K562 (cell line): ENCODE measurements around the gene AGAP3. TPM values are rescaled to one million over a fixed set of nuclear protein-coding genes. Genes with fewer than 3 reads are reported as not detected.
A peak's percentile ranks its signal among the peaks of the same experiment; 100 is the strongest.

Experiments
- ATAC-seq: fragments of 200-7000 bp; cut with Tn5 transposase; 3 replicates; pipeline ENCODE4 v1.9.1; 2020; ENCODE audit warnings: moderate library complexity
- BruUV-seq: library from RNA; stranded (reverse); fragments of 400-500 nt; replicated peaks from 2 replicates; lab custom pipeline; 2021; lab: Mats Ljungman, UMichigan
- CTCF ChIA-PET: fragments of 300-600 bp; formaldehyde crosslinking; extraction: SDS; loops from one replicate; lab custom pipeline; 2021; ENCODE audit warnings: low intra/inter-chr PET ratio; lab: Yijun Ruan, JAX
- POLR2A ChIA-PET: fragments of 300-600, 350-650 bp; sonication (Branson Sonifier 250); formaldehyde crosslinking; extraction: SDS; loops from one replicate; lab custom pipeline; 2021; ENCODE audit warnings: antibody characterized with exemption, inconsistent platforms; lab: Yijun Ruan, JAX
- DNase-seq, 4 experiments: peaks; one replicate each; pipeline versions ENCODE4 v3.0.0 to v3.0.0-alpha.2; 2011 to 2018; ENCODE audit warnings: low spot score in 3 of 4, mixed read lengths in 3 of 4; ENCODE audit errors: extremely low read depth in 1 of 4
- FAIRE-seq: peaks from 2 replicates; lab custom pipeline; 2011; peaks lifted over from hg19 to GRCh38; lab: Jason Lieb, UNC
- H2AFZ ChIP-seq: 2 replicates; pipeline ENCODE4 v1.6.0; 2011; ENCODE audit warnings: low read depth, low read length, control low read depth, inconsistent platforms
- H3K27ac ChIP-seq: fragments of 200-600 bp; 3 replicates; pipeline ENCODE4 v1.8.0; 2011; ENCODE audit warnings: low read depth, mild to moderate bottlenecking, control low read depth, inconsistent platforms, low read length, moderate library complexity, mixed read lengths; ENCODE audit errors: extremely low read depth
- H3K27me3 ChIP-seq, 2 experiments: fragments of 300-600 bp in 1 of 2; 2 replicates in 1 of 2; 3 replicates in 1 of 2; pipeline versions ENCODE4 v1.6.0 to v1.8.0; 2011; ENCODE audit warnings: inconsistent platforms in 2 of 2, low read length in 2 of 2, mild to moderate bottlenecking in 1 of 2, mixed read lengths in 1 of 2, moderate library complexity in 1 of 2; ENCODE audit not compliant: control insufficient read depth in 2 of 2, insufficient read depth in 2 of 2
- H3K36me3 ChIP-seq: fragments of 300-600 bp; 3 replicates; pipeline ENCODE4 v1.8.0; 2011; ENCODE audit warnings: mild to moderate bottlenecking, low read length, inconsistent platforms; ENCODE audit not compliant: control insufficient read depth, insufficient read depth
- H3K4me1 ChIP-seq, 2 experiments: fragments of 200-600 bp in 1 of 2; replicated peaks in 1 of 2; 2 replicates in 1 of 2; 3 replicates in 1 of 2; pipeline versions ENCODE4 v1.5.1 to v1.8.0; 2011; ENCODE audit warnings: inconsistent platforms in 2 of 2, low read length in 2 of 2, mild to moderate bottlenecking in 1 of 2, mixed read lengths in 1 of 2, moderate library complexity in 1 of 2; ENCODE audit not compliant: control insufficient read depth in 2 of 2, insufficient read depth in 2 of 2
- H3K4me2 ChIP-seq: 2 replicates; pipeline ENCODE4 v1.6.1; 2011; ENCODE audit warnings: low read length, control low read depth, inconsistent platforms, mixed read lengths; ENCODE audit not compliant: insufficient read depth
- H3K4me3 ChIP-seq: fragments of 200-600 bp; sonication (generic), shearing (Covaris generic); 2 replicates; pipeline ENCODE4 v1.5.1; 2016; ENCODE audit warnings: control low read depth, inconsistent platforms
- H3K79me2 ChIP-seq: fragments of 200-600 bp; 3 replicates; pipeline ENCODE4 v1.8.0; 2011; ENCODE audit warnings: low read length, inconsistent platforms; ENCODE audit not compliant: control insufficient read depth, insufficient read depth
- H3K9ac ChIP-seq, 2 experiments: 2 replicates each; pipeline versions ENCODE4 v1.6.0 to v1.6.1; 2011; ENCODE audit warnings: low read depth in 2 of 2, low read length in 2 of 2, control low read depth in 1 of 2, inconsistent platforms in 1 of 2, mild to moderate bottlenecking in 1 of 2, mixed read lengths in 1 of 2; ENCODE audit not compliant: insufficient read depth in 1 of 2
- H3K9me1 ChIP-seq: one replicate; pipeline ENCODE4 v1.6.0; 2011; ENCODE audit warnings: inconsistent platforms, mild to moderate bottlenecking, low read length, moderate library complexity; ENCODE audit not compliant: control insufficient read depth, insufficient read depth
- H3K9me3 ChIP-seq: replicated peaks from 2 replicates; pipeline ENCODE4 v1.5.1; 2011; ENCODE audit warnings: low read depth, low read length, inconsistent platforms; ENCODE audit not compliant: control insufficient read depth, insufficient read depth
- H4K20me1 ChIP-seq: replicated peaks from 2 replicates; pipeline ENCODE4 v1.6.1; 2011; ENCODE audit warnings: low read length, inconsistent platforms, mixed read lengths; ENCODE audit not compliant: control insufficient read depth, insufficient read depth
- ATF1 ChIP-seq, 2 experiments: fragments of 450-650 bp in 1 of 2; IDR thresholded peaks; 2 replicates each; pipeline ENCODE4 v1.6.1; 2016; ENCODE audit warnings: missing compliant biosample characterization in 1 of 2, missing genetic modification characterization in 1 of 2
- ATF4 ChIP-seq: fragments of 450-650 bp; formaldehyde crosslinking; IDR thresholded peaks from 2 replicates; pipeline ENCODE4 v1.4.0; 2022; ENCODE audit warnings: mild to moderate bottlenecking, moderate library complexity
- CBX5 ChIP-seq: IDR thresholded peaks from 2 replicates; pipeline ENCODE4 v1.6.1; 2014; ENCODE audit warnings: low read depth, borderline replicate concordance
- CHD1 ChIP-seq: fragments of 200-600 bp; sonication (generic); IDR thresholded peaks from one replicate; pipeline ENCODE4 v1.6.1; 2012; ENCODE audit warnings: mild to moderate bottlenecking, moderate library complexity, low read length, inconsistent platforms
- EP300 ChIP-seq: IDR thresholded peaks from 2 replicates; pipeline ENCODE4 v1.6.1; 2012; ENCODE audit warnings: low read length, improper control_type of control experiment
- EWSR1 ChIP-seq: fragments of 450-650 bp; IDR thresholded peaks from 2 replicates; pipeline ENCODE4 v1.6.1; 2018; ENCODE audit warnings: borderline replicate concordance, mild to moderate bottlenecking, low read depth, moderate library complexity; ENCODE audit not compliant: partially characterized antibody
- GMEB1 ChIP-seq: fragments of 250-450 bp; sonication (Bioruptor Pico); IDR thresholded peaks from 2 replicates; pipeline ENCODE4 v1.4.0; 2020; ENCODE audit warnings: mild to moderate bottlenecking
- KAT7 ChIP-seq: sonication (generic); formaldehyde crosslinking; IDR thresholded peaks from 2 replicates; pipeline ENCODE4 v1.8.0; 2022; ENCODE audit warnings: missing genetic modification reagents, mild to moderate bottlenecking, borderline replicate concordance
- OTX1 ChIP-seq: fragments of 450-650 bp; formaldehyde crosslinking; IDR thresholded peaks from 2 replicates; pipeline ENCODE4 v1.4.0; 2022; ENCODE audit warnings: mild to moderate bottlenecking
- POLR2AphosphoS2 ChIP-seq: IDR thresholded peaks from 2 replicates; pipeline ENCODE4 v1.6.1; 2012; ENCODE audit warnings: low read length, improper control_type of control experiment
- POLR2G ChIP-seq: fragments of 200-400 bp; formaldehyde crosslinking; IDR thresholded peaks from 2 replicates; pipeline ENCODE4 v1.6.1; 2017; ENCODE audit warnings: low read depth, mild to moderate bottlenecking, antibody characterized with exemption, low read length, moderate library complexity
- SMAD4 ChIP-seq: fragments of 250-450 bp; sonication (Bioruptor Pico); conservative IDR thresholded peaks from 2 replicates; pipeline ENCODE4 v1.8.0; 2021; ENCODE audit warnings: inconsistent platforms, mild to moderate bottlenecking, moderate library complexity
- SUPT5H ChIP-seq: fragments of 450-650 bp; IDR thresholded peaks from 2 replicates; pipeline ENCODE4 v1.6.1; 2016
- TAF9B ChIP-seq: fragments of 450-650 bp; IDR thresholded peaks from 2 replicates; pipeline ENCODE4 v1.6.1; 2018; ENCODE audit warnings: mild to moderate bottlenecking; ENCODE audit not compliant: partially characterized antibody
- ZNF436 ChIP-seq: fragments of 250-450, 450-650 bp; sonication (Bioruptor Pico); formaldehyde crosslinking; IDR thresholded peaks from 2 replicates; pipeline ENCODE4 v1.7.0; 2020; ENCODE audit warnings: mild to moderate bottlenecking
- ZNF444 ChIP-seq: fragments of 250-450 bp; sonication (Bioruptor Pico); IDR thresholded peaks from 2 replicates; pipeline ENCODE4 v1.4.0; 2020; ENCODE audit warnings: mild to moderate bottlenecking, moderate library complexity
- ZNF639 ChIP-seq, 2 experiments: fragments of 200-800 bp in 1 of 2; sonication (Bioruptor generic) in 1 of 2; sonication (generic) in 1 of 2; formaldehyde crosslinking in 1 of 2; IDR thresholded peaks in 1 of 2; conservative IDR thresholded peaks in 1 of 2; 2 replicates each; pipeline versions ENCODE4 v1.5.0 to v1.6.1; 2016 to 2020; ENCODE audit warnings: missing compliant biosample characterization in 1 of 2, missing genetic modification characterization in 1 of 2, missing genetic modification reagents in 1 of 2
- ZNF707 ChIP-seq: fragments of 250-450 bp; sonication (Bioruptor Pico); conservative IDR thresholded peaks from 2 replicates; pipeline ENCODE4 v1.8.0; 2022; ENCODE audit warnings: inconsistent platforms, mild to moderate bottlenecking, moderate library complexity
- WGBS: fragments of 100-300 bp; shearing (Covaris generic); methylation state at CpG from one replicate; pipeline ENCODE4 v1.1.6; 2016; ENCODE audit warnings: low coverage, mixed read lengths; ENCODE audit not compliant: insufficient coverage; ENCODE audit errors: missing lambda C conversion rate; 5-methylcytosine and 5-hydroxymethylcytosine counted together
- in situ Hi-C: fragments of 300-500 bp; cut with MboI; formaldehyde crosslinking; loops from 4 replicates; pipeline ENCODE4 v1.15.0; 2018; ENCODE audit warnings: inconsistent platforms, mixed read lengths
- intact Hi-C: fragments of 100-400 bp; cut with micrococcal nuclease; formaldehyde crosslinking; loops from 2 replicates; pipeline ENCODE4 v1.14.2; 2022
- polyA plus RNA-seq, 8 experiments: library from polyadenylated mRNA; depleted of rRNA in 4 of 8; stranded (reverse) in 5 of 8; unstranded in 3 of 8; fragments of >200 nt; fragmentation: Nextera tagmentation in 2 of 8; fragmentation: Illumina TruSeq in 1 of 8; extraction: Ambion mirVana in 2 of 8; extraction: Trizol in 1 of 8; gene quantifications; 2 replicates each; pipeline versions ENCODE4 v1.2.1 to v1.2.3, GENCODE V29; 2011 to 2014; ENCODE audit warnings: inconsistent platforms in 1 of 8, missing spikeins in 1 of 8
- total RNA-seq, 7 experiments: library from RNA; depleted of rRNA in 6 of 7; stranded (reverse); fragments of >200 nt in 6 of 7; fragmentation: Illumina TruSeq in 2 of 7; extraction: Trizol in 2 of 7; gene quantifications; 2 replicates each; pipeline versions ENCODE4 v1.2.1 to v1.2.3, GENCODE V29; 2011 to 2021; ENCODE audit warnings: low replicate concordance in 1 of 7

Gene AGAP3
- total and polyA plus RNA-seq, 9 of the 15 experiments (the other 6 are each of a cell fraction or from before 2014, with no cell fraction given), result 3.4 to 208 (median 62.2) TPM

GRCh38 chr7:151059367-151060112 lies 26.7 kb upstream of the AGAP3 start, which contains the start of gene SLC4A2:
Gene SLC4A2 (plus strand): TSS chr7:151059589. CDS start chr7:151061988, 2,399 bp downstream.
- Histone ChIP-seq H3K4me1 (peaks cover 57 to 79% of the 10 kb centered on the region in 2 experiments), H2AFZ (peak within 1 kb of the TSS; percentile 91)
- in situ Hi-C loops, result no loop called here
- TF ChIP-seq ATF1 (CRISPR knock-in tag; IDR thresholded peaks at IDR 0.05) (no peak), ATF1 (tag; IDR thresholded peaks at IDR 0.05) (no peak), EP300 (no peak), EWSR1 (no peak), POLR2G (peak; percentile 71), CBX5 (no peak), KAT7 (peak; percentile 16; the same call in 1 of the 2 replicates), ZNF639 (CRISPR knock-in tag; conservative IDR thresholded peaks at IDR 0.05 in 1 of 2, IDR thresholded peaks at IDR 0.05 in 1 of 2) (peak in 1 of 2 experiments; percentile 91; a peak in 2 of 4 replicates), SUPT5H (peak; percentile 79), OTX1 (no peak), SMAD4 (peak; percentile 75; the same call in 1 of the 2 replicates), TAF9B (no peak), GMEB1 (CRISPR knock-in tag) (peak; percentile 96), POLR2AphosphoS2 (peak; percentile 68; the same call in 1 of the 2 replicates), ATF4 (CRISPR knock-in tag) (no peak), ZNF444 (CRISPR knock-in tag) (no peak), ZNF436 (CRISPR knock-in tag) (no peak), CHD1 (no peak), ZNF707 (CRISPR knock-in tag) (no peak)

More at GRCh38 chr7:151059367-151060112, 26.7 kb upstream of the AGAP3 start, which contains the start of gene SLC4A2:
- H3K9me3 ChIP-seq, result no peaks in the 10 kb centered on the region
- peaks cover 56% of the 10 kb centered on the region for H3K79me2 ChIP-seq
- peak within 1 kb of the TSS; percentile 85 to 91 for H3K9ac ChIP-seq
- peak; percentile 33 for ATAC-seq
- POLR2A ChIA-PET, result interaction anchor here (0.6 to 2.4 kb wide), 5 partner anchors 9 to 23 kb away, joined by 3 to 9 read pairs (median 4); partner anchors contain the start of gene FASTK
- H3K9me1 ChIP-seq, result no peaks in the 10 kb centered on the region
- H3K36me3 ChIP-seq, result peaks cover 22% of the 10 kb centered on the region; the same call in 2 of the 3 replicates
- H3K27ac ChIP-seq, result peak within 1 kb of the TSS; percentile 90
- peak within 1 kb of the TSS; percentile 94 for H3K4me2 ChIP-seq
- no TSS peak for BruUV-seq
- intact Hi-C loops, result loop anchor here (1.0 to 2.0 kb wide), 2 partner anchors 49 to 51 kb away; no protein-coding TSS in a partner anchor
- peaks cover 10% of the 10 kb centered on the region for H4K20me1 ChIP-seq
- WGBS, result 1% methylated on average over 35 of the region's 75 CpGs
- no peaks in the 10 kb centered on the region for H3K27me3 ChIP-seq
- FAIRE-seq, result no peak
- peak; percentile 94 to 98 (median 95) for DNase-seq
- H3K4me3 ChIP-seq, result peak within 1 kb of the TSS; percentile 84
- CTCF ChIA-PET, result interaction anchor here (0.5 to 1.7 kb wide), 9 partner anchors 21 to 680 kb away, joined by 3 to 8 read pairs (median 3); partner anchors contain the start of genes ABCB8 and AGAP3
